Subcutaneous adipose tissue (tissue), 4 donors: ENCODE measurements around the gene SLC26A4. TPM values are rescaled to one million over a fixed set of nuclear protein-coding genes. Genes with fewer than 3 reads are reported as not detected.

Experiments used
- CTCF ChIP-seq: fragments of 450-650 bp; IDR thresholded peaks from one replicate; pipeline ENCODE4 v1.5.1; 2016; ENCODE audit warnings: low read depth, mild to moderate bottlenecking, control low read depth, antibody characterized with exemption, moderate library complexity
- total RNA-seq, 4 donors: library from RNA; depleted of rRNA; stranded (reverse); fragments of >200 nt; gene quantifications; one replicate each; pipeline ENCODE4 v1.1.0, GENCODE V29; 2016

The SLC26A4 gene
- total RNA-seq, 4 donors from 2014 or later = 0.16 to 0.34 (median 0.20) TPM

- no peak for TF ChIP-seq CTCF
Observed at GRCh38 chr7:107627002-107627401, 33.6 kb upstream of the SLC26A4 start.

GRCh38 chr7:107628461-107629064 is 32.1 kb upstream of the SLC26A4 start:
- TF ChIP-seq CTCF = no peak

GRCh38 chr7:107630342-107630741 is 30.3 kb upstream of the SLC26A4 start:
- no peak for TF ChIP-seq CTCF

- no peak for TF ChIP-seq CTCF
Observed at GRCh38 chr7:107631588-107632491, 28.8 kb upstream of the SLC26A4 start.

- TF ChIP-seq CTCF = no peak
Observed at GRCh38 chr7:107632492-107632865, 28.1 kb upstream of the SLC26A4 start.

- no peak for TF ChIP-seq CTCF
Observed at GRCh38 chr7:107638594-107638993, 22.0 kb upstream of the SLC26A4 start.

- TF ChIP-seq CTCF = no peak
Observed at GRCh38 chr7:107641676-107642075, 19.0 kb upstream of the SLC26A4 start.
